ENCODE measurements around the gene DSCAML1.

- TF ChIP-seq POLR2A (IDR thresholded peaks at IDR 0.05), result no peak
- no peak for TF ChIP-seq CTCF (IDR thresholded peaks at IDR 0.05)
Measured at GRCh38 chr11:117842131-117842941, 45.3 kb upstream of the DSCAML1 start.

Data from uterus (tissue), 2 donors.